GM18867 (cell line): ENCODE data around the gene SLC52A1.

Experiments
- ATAC-seq: cut with Tn5 transposase; IDR thresholded peaks from one replicate; pipeline ENCODE4 v1.9.1; 2021; ENCODE audit warnings: mild to moderate bottlenecking, moderate library complexity; ENCODE audit not compliant: unreplicated experiment

SLC52A1 gene

DNA sequence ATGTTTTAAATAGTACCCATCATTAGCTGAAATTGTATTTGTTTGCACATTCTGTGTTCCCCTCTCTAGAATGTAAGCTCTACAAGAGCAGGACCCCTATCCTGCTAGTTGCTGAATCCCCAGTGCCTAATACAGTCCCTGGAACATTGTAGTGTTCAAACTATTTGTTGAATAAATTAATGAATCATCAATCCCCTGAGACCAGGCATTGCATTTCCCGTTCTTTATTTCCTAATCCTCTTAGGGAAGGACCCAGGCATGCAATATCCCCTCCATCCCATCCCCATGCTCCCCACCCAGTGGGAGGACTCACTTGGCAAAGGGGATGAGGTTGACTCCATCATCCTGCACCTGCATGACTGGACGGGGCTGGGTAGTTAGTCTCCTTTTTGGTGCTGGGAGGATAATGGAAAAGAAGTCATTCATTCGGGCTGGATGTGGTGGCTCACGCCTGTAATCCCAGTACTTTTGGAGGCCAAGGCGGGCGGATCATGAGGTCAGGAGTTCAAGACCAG is 41.1 kb downstream of the SLC52A1 start:
- ATAC-seq, result no peak

DNA sequence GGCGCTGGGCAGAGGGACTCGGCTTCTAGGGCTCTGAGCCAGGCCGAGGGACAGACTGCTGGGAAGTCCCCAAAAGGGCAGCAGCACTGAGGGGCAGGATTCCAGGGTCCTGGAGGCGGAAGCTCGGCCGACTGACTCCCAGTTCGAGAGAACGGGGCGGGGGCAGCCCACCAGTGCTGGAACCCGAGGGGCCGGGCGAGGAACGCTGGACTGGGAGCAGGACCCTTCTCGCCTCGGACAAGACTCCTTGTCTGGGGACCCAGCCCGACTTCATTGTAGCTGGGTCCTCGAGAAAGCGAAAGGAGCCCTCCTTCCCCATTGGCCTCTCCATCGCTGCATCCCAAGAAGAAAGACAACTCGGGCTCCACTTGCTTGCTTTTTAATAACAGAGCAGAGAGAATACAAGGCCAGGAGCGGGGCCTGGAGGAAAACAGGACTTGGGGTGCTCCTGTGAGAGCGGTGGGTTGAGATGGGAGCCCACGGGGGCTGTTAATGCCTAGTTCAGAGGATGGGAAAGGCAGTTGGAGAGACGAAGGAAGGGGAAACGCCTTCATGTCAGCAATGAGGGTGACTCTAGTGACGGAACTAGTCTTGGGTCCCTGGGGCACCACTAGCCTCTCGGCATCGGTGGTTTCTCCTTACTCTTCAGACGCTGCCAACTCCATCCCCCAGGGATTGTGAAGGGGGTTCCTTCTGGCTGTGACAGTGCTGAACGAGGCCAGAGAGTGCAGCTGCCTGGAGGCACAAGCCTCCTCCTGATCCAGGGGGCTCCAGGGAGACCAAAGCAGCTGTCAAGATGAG is 47.3 kb downstream of the SLC52A1 start:
- no peak for ATAC-seq

DNA sequence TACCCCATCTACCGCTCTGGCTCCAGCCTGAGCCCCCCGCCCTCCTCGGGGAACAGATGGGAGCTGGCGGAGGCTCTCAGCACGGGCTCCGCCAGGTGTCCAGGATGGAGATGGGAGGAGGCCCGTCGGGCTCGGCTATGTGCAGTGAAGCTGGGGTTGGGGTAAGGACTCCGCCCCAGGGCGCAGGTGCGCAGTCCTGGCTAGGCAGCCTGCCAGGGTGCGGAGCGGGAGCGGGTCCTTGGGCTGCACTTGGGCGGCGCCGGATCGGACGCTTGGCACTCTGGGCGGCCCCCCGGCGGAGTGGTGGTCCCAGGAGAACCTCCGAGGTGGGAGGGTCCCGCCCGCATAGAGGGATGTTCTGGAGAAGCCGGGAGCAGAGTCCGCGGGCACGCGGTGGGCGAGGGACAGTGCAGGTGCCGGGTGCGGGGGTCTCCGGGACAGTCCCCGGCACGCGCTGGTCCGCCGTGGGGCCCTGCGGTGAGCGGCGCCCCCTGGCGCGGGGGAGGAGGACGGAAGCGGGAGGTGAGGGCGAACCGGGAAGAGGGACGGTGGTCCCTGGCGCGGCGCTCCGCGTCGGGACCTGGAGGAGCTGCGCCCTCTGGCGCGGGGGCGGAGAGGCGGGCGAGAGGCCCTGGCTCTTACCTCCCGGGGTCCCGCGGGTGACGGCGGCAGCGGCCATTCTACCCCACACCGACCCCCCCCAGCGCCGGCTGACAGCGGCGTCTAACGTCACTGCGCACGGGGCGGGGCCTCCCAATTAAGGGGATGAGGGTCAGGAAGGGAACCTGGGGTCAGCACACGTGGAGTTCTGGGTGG is 48.1 kb downstream of the SLC52A1 start, which contains the start of gene CAMTA2:
CAMTA2 (minus strand) TSS at position 725 of the 816 bp plus-strand sequence. CDS start 1,453 bp downstream, outside the sequence.
- peak; percentile 79 for ATAC-seq

DNA sequence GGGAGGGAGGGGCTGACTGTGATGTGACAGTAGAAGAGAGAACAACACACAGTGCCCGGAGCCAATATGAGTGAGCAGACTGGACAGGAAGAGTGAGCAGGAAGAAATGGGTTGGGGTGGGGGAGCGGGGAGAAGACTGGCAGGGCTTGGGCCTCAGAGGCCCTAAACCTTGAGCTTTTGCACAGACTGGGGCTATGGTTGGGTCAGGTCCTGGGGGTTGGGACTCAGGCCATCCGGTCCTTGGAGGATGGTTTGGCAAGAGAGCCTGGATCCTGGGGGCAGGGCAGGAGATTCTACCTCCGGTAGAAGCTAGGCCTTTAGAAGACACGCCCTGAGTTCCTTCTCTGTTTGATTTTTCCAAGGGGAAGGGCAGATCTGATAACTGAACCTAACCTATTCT is 48.8 kb downstream of the SLC52A1 start:
- no peak for ATAC-seq
